K562 (cell line): Measurements from ENCODE around the gene TRIM24. TPM values are rescaled to one million over a fixed set of nuclear protein-coding genes. Genes with fewer than 3 reads are reported as not detected.

Experiments used
- ATAC-seq: fragments of 200-7000 bp; cut with Tn5 transposase; 3 replicates; pipeline ENCODE4 v1.9.1; 2020; ENCODE audit warnings: moderate library complexity
- BruUV-seq: library from RNA; stranded (reverse); fragments of 400-500 nt; replicated peaks from 2 replicates; lab custom pipeline; 2021; lab: Mats Ljungman, UMichigan
- CTCF ChIA-PET: fragments of 300-600 bp; formaldehyde crosslinking; extraction: SDS; loops from one replicate; lab custom pipeline; 2021; ENCODE audit warnings: low intra/inter-chr PET ratio; lab: Yijun Ruan, JAX
- POLR2A ChIA-PET: fragments of 300-600, 350-650 bp; sonication (Branson Sonifier 250); formaldehyde crosslinking; extraction: SDS; loops from one replicate; lab custom pipeline; 2021; ENCODE audit warnings: antibody characterized with exemption, inconsistent platforms; lab: Yijun Ruan, JAX
- DNase-seq, 4 experiments: peaks; one replicate each; pipeline versions ENCODE4 v3.0.0 to v3.0.0-alpha.2; 2011 to 2018; ENCODE audit warnings: low spot score in 3 of 4, mixed read lengths in 3 of 4; ENCODE audit errors: extremely low read depth in 1 of 4
- FAIRE-seq: peaks from 2 replicates; lab custom pipeline; 2011; peaks lifted over from hg19 to GRCh38; lab: Jason Lieb, UNC
- H2AFZ ChIP-seq: 2 replicates; pipeline ENCODE4 v1.6.0; 2011; ENCODE audit warnings: low read depth, low read length, control low read depth, inconsistent platforms
- H3K27ac ChIP-seq: fragments of 200-600 bp; 3 replicates; pipeline ENCODE4 v1.8.0; 2011; ENCODE audit warnings: low read depth, mild to moderate bottlenecking, control low read depth, inconsistent platforms, low read length, moderate library complexity, mixed read lengths; ENCODE audit errors: extremely low read depth
- H3K27me3 ChIP-seq, 2 experiments: fragments of 300-600 bp in 1 of 2; 2 replicates in 1 of 2; 3 replicates in 1 of 2; pipeline versions ENCODE4 v1.6.0 to v1.8.0; 2011; ENCODE audit warnings: inconsistent platforms in 2 of 2, low read length in 2 of 2, mild to moderate bottlenecking in 1 of 2, mixed read lengths in 1 of 2, moderate library complexity in 1 of 2; ENCODE audit not compliant: control insufficient read depth in 2 of 2, insufficient read depth in 2 of 2
- H3K36me3 ChIP-seq: fragments of 300-600 bp; 3 replicates; pipeline ENCODE4 v1.8.0; 2011; ENCODE audit warnings: mild to moderate bottlenecking, low read length, inconsistent platforms; ENCODE audit not compliant: control insufficient read depth, insufficient read depth
- H3K4me1 ChIP-seq, 2 experiments: fragments of 200-600 bp in 1 of 2; replicated peaks in 1 of 2; 2 replicates in 1 of 2; 3 replicates in 1 of 2; pipeline versions ENCODE4 v1.5.1 to v1.8.0; 2011; ENCODE audit warnings: inconsistent platforms in 2 of 2, low read length in 2 of 2, mild to moderate bottlenecking in 1 of 2, mixed read lengths in 1 of 2, moderate library complexity in 1 of 2; ENCODE audit not compliant: control insufficient read depth in 2 of 2, insufficient read depth in 2 of 2
- H3K4me2 ChIP-seq: 2 replicates; pipeline ENCODE4 v1.6.1; 2011; ENCODE audit warnings: low read length, control low read depth, inconsistent platforms, mixed read lengths; ENCODE audit not compliant: insufficient read depth
- H3K4me3 ChIP-seq: fragments of 200-600 bp; sonication (generic), shearing (Covaris generic); 2 replicates; pipeline ENCODE4 v1.5.1; 2016; ENCODE audit warnings: control low read depth, inconsistent platforms
- H3K79me2 ChIP-seq: fragments of 200-600 bp; 3 replicates; pipeline ENCODE4 v1.8.0; 2011; ENCODE audit warnings: low read length, inconsistent platforms; ENCODE audit not compliant: control insufficient read depth, insufficient read depth
- H3K9ac ChIP-seq, 2 experiments: 2 replicates each; pipeline versions ENCODE4 v1.6.0 to v1.6.1; 2011; ENCODE audit warnings: low read depth in 2 of 2, low read length in 2 of 2, control low read depth in 1 of 2, inconsistent platforms in 1 of 2, mild to moderate bottlenecking in 1 of 2, mixed read lengths in 1 of 2; ENCODE audit not compliant: insufficient read depth in 1 of 2
- H3K9me1 ChIP-seq: one replicate; pipeline ENCODE4 v1.6.0; 2011; ENCODE audit warnings: inconsistent platforms, mild to moderate bottlenecking, low read length, moderate library complexity; ENCODE audit not compliant: control insufficient read depth, insufficient read depth
- H3K9me3 ChIP-seq: replicated peaks from 2 replicates; pipeline ENCODE4 v1.5.1; 2011; ENCODE audit warnings: low read depth, low read length, inconsistent platforms; ENCODE audit not compliant: control insufficient read depth, insufficient read depth
- H4K20me1 ChIP-seq: replicated peaks from 2 replicates; pipeline ENCODE4 v1.6.1; 2011; ENCODE audit warnings: low read length, inconsistent platforms, mixed read lengths; ENCODE audit not compliant: control insufficient read depth, insufficient read depth
- CBFA2T3 ChIP-seq: fragments of 450-650 bp; IDR thresholded peaks from 2 replicates; pipeline ENCODE4 v1.6.1; 2017
- CBX3 ChIP-seq, 2 experiments: IDR thresholded peaks; 1 replicate in 1 of 2; 2 replicates in 1 of 2; pipeline ENCODE4 v1.6.1; 2012; ENCODE audit warnings: inconsistent platforms in 2 of 2, low read length in 2 of 2, borderline replicate concordance in 1 of 2, control low read depth in 1 of 2
- GATAD2A ChIP-seq: fragments of 450-650 bp; IDR thresholded peaks from 2 replicates; pipeline ENCODE4 v1.6.1; 2017
- IFI16 ChIP-seq: fragments of 250-450 bp; sonication (Bioruptor Pico); IDR thresholded peaks from 2 replicates; pipeline ENCODE4 v2.1.2; 2022; ENCODE audit warnings: mild to moderate bottlenecking, inconsistent platforms
- KDM1A ChIP-seq, 2 experiments: fragments of 450-650 bp; IDR thresholded peaks; 2 replicates each; pipeline ENCODE4 v1.6.1; 2016; ENCODE audit warnings: mild to moderate bottlenecking in 2 of 2
- KDM2B ChIP-seq: fragments of 250-450 bp; sonication (Bioruptor Pico); IDR thresholded peaks from 2 replicates; pipeline ENCODE4 v1.8.0; 2021; ENCODE audit warnings: mild to moderate bottlenecking, moderate library complexity
- MAFG ChIP-seq: fragments of 450-650 bp; conservative IDR thresholded peaks from 2 replicates; pipeline ENCODE4 v1.6.1; 2016; ENCODE audit warnings: missing genetic modification characterization, missing compliant biosample characterization
- MAZ ChIP-seq, 2 experiments: fragments of 450-650 bp in 1 of 2; sonication (generic) in 1 of 2; formaldehyde crosslinking; IDR thresholded peaks in 1 of 2; conservative IDR thresholded peaks in 1 of 2; 2 replicates each; pipeline versions ENCODE4 v1.4.0 to v1.5.0; 2020; ENCODE audit warnings: mild to moderate bottlenecking in 1 of 2, missing genetic modification reagents in 1 of 2
- MEF2D ChIP-seq: conservative IDR thresholded peaks from 2 replicates; pipeline ENCODE4 v1.6.1; 2016; ENCODE audit warnings: low read depth, missing genetic modification characterization, missing compliant biosample characterization
- NFYB ChIP-seq: IDR thresholded peaks from 2 replicates; pipeline ENCODE4 v1.6.1; 2011; ENCODE audit warnings: mild to moderate bottlenecking, moderate library complexity; ENCODE audit not compliant: insufficient read length; ENCODE audit errors: extremely low read depth
- NR2C1 ChIP-seq, 2 experiments: fragments of 450-650 bp; IDR thresholded peaks; 2 replicates each; pipeline ENCODE4 v1.6.1; 2017; ENCODE audit warnings: mild to moderate bottlenecking in 2 of 2, antibody characterized with exemption in 1 of 2, inconsistent platforms in 1 of 2, missing compliant biosample characterization in 1 of 2, missing genetic modification characterization in 1 of 2
- NR2F6 ChIP-seq: fragments of 450-650 bp; formaldehyde crosslinking; IDR thresholded peaks from 2 replicates; pipeline ENCODE4 v1.4.0; 2020; ENCODE audit warnings: mild to moderate bottlenecking
- RAD51 ChIP-seq: fragments of 450-650 bp; IDR thresholded peaks from 2 replicates; pipeline ENCODE4 v1.7.1; 2016; ENCODE audit warnings: low read depth, mild to moderate bottlenecking, borderline replicate concordance
- SLC30A9 ChIP-seq: fragments of 250-450 bp; sonication (Bioruptor Pico); IDR thresholded peaks from 2 replicates; pipeline ENCODE4 v1.8.0; 2022; ENCODE audit warnings: mild to moderate bottlenecking, moderate library complexity
- SMAD2 ChIP-seq: fragments of 150-350 bp; IDR thresholded peaks from 2 replicates; pipeline ENCODE4 v1.6.1; 2014; ENCODE audit warnings: low read depth, mild to moderate bottlenecking, low read length
- XRCC3 ChIP-seq: fragments of 450-650 bp; IDR thresholded peaks from 2 replicates; pipeline ENCODE4 v1.6.1; 2017; ENCODE audit warnings: mild to moderate bottlenecking, moderate library complexity
- ZBED1 ChIP-seq: IDR thresholded peaks from 2 replicates; pipeline ENCODE4 v1.6.1; 2014
- ZNF134 ChIP-seq: fragments of 250-450 bp; sonication (Bioruptor Pico); conservative IDR thresholded peaks from 2 replicates; pipeline ENCODE4 v1.4.0; 2020
- ZNF764 ChIP-seq: fragments of 250-450 bp; sonication (Bioruptor Pico); IDR thresholded peaks from 2 replicates; pipeline ENCODE4 v1.4.0; 2020; ENCODE audit warnings: low read depth, mild to moderate bottlenecking, moderate library complexity
- WGBS: fragments of 100-300 bp; shearing (Covaris generic); methylation state at CpG from one replicate; pipeline ENCODE4 v1.1.6; 2016; ENCODE audit warnings: low coverage, mixed read lengths; ENCODE audit not compliant: insufficient coverage; ENCODE audit errors: missing lambda C conversion rate; 5-methylcytosine and 5-hydroxymethylcytosine counted together
- in situ Hi-C: fragments of 300-500 bp; cut with MboI; formaldehyde crosslinking; loops from 4 replicates; pipeline ENCODE4 v1.15.0; 2018; ENCODE audit warnings: inconsistent platforms, mixed read lengths
- intact Hi-C: fragments of 100-400 bp; cut with micrococcal nuclease; formaldehyde crosslinking; loops from 2 replicates; pipeline ENCODE4 v1.14.2; 2022
- polyA plus RNA-seq, 8 experiments: library from polyadenylated mRNA; depleted of rRNA in 4 of 8; stranded (reverse) in 5 of 8; unstranded in 3 of 8; fragments of >200 nt; fragmentation: Nextera tagmentation in 2 of 8; fragmentation: Illumina TruSeq in 1 of 8; extraction: Ambion mirVana in 2 of 8; extraction: Trizol in 1 of 8; gene quantifications; 2 replicates each; pipeline versions ENCODE4 v1.2.1 to v1.2.3, GENCODE V29; 2011 to 2014; ENCODE audit warnings: inconsistent platforms in 1 of 8, missing spikeins in 1 of 8
- total RNA-seq, 7 experiments: library from RNA; depleted of rRNA in 6 of 7; stranded (reverse); fragments of >200 nt in 6 of 7; fragmentation: Illumina TruSeq in 2 of 7; extraction: Trizol in 2 of 7; gene quantifications; 2 replicates each; pipeline versions ENCODE4 v1.2.1 to v1.2.3, GENCODE V29; 2011 to 2021; ENCODE audit warnings: low replicate concordance in 1 of 7
- TF ChIP-seq, protein P1 (sequence below): sonication (generic); formaldehyde crosslinking; IDR thresholded peaks from 2 replicates; pipeline ENCODE4 v1.9.0; 2022; ENCODE audit warnings: mild to moderate bottlenecking, missing genetic modification reagents
- TF ChIP-seq, protein P2 (sequence below), 2 experiments: IDR thresholded peaks; 2 replicates each; pipeline ENCODE4 v1.6.1; 2012; ENCODE audit warnings: improper control_type of control experiment in 2 of 2, low read depth in 2 of 2, low read length in 2 of 2, borderline replicate concordance in 1 of 2
- TF ChIP-seq, protein P3 (sequence below): sonication (generic); formaldehyde crosslinking; IDR thresholded peaks from 2 replicates; pipeline ENCODE4 v1.8.0; 2022; ENCODE audit warnings: missing genetic modification reagents, mild to moderate bottlenecking, moderate library complexity, borderline replicate concordance

The TRIM24 gene
- total and polyA plus RNA-seq, 9 of the 15 experiments (the other 6 are each of a cell fraction or from before 2014, with no cell fraction given) = 13.4 to 74.0 (median 41.7) TPM

DNA sequence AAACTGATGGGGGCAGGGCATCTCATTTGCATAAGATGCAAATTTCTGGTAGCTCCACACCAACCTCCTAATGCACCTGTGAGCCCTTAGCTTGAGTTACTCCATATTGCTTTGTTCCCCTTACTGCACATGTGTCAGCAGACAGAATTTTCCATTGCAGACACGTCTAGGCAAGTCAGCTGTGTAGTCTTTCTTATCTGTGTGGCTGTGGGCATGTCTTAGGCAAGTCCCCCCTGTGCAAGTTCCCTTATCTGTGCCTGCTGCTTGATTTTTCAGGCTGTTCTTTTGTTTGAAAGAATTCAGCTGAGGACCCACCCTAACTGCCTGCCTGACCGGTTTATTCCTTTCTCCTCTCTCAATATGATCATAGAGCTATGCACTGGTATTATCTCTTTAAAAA, 28.5 kb upstream of the TRIM24 start:
- Histone ChIP-seq H3K79me2 (no peaks in the 10 kb centered on the region), H3K4me2 (no peak overlapping the region), H3K9ac (no peak overlapping the region), H3K4me3 (no peak overlapping the region), H3K27me3 (no peaks in the 10 kb centered on the region), H3K4me1 (no peaks in the 10 kb centered on the region), H3K9me1 (no peaks in the 10 kb centered on the region), H4K20me1 (no peaks in the 10 kb centered on the region), H2AFZ (no peak overlapping the region), H3K27ac (no peak overlapping the region), H3K9me3 (peaks cover 47% of the 10 kb centered on the region), H3K36me3 (no peaks in the 10 kb centered on the region)
- 6% methylated on average over 2 of the region's 2 CpGs for WGBS
- ATAC-seq (peak; percentile 45; the same call in 2 of the 3 replicates), FAIRE-seq (no peak), DNase-seq (peak in 1 of 4 experiments; percentile 35)
- ChIA-PET POLR2A (interaction anchor here (0.6 kb wide), 1 partner anchor 270 kb away, joined by 3 read pairs; the partner anchor contains the start of gene SVOPL), CTCF (no interaction called here)
- in situ Hi-C loops = no loop called here
- no TSS peak for BruUV-seq
- intact Hi-C loops = no loop called here
- TF ChIP-seq IFI16 (CRISPR knock-in tag) = peak; percentile 73; the same call in 1 of the 2 replicates
- TF ChIP-seq GATAD2A = no peak
- TF ChIP-seq MAZ (CRISPR knock-in tag; conservative IDR thresholded peaks at IDR 0.05 in 1 of 2, IDR thresholded peaks at IDR 0.05 in 1 of 2) = peak in 1 of 2 experiments; percentile 62; a peak in 1 of 4 replicates
- TF ChIP-seq CBX3 (IDR thresholded peaks at IDR 0.05; ENCODE audit: borderline replicate concordance in 1 of 2, low read length in 2 of 2) = peak; percentile 45 to 98
- no peak for TF ChIP-seq SLC30A9 (CRISPR knock-in tag)
- no peak for TF ChIP-seq KDM1A (IDR thresholded peaks at IDR 0.05)
- TF ChIP-seq NR2F6 (CRISPR knock-in tag) = no peak
- no peak for TF ChIP-seq NFYB
- TF ChIP-seq, protein P1, sequence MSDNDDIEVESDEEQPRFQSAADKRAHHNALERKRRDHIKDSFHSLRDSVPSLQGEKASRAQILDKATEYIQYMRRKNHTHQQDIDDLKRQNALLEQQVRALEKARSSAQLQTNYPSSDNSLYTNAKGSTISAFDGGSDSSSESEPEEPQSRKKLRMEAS (CRISPR knock-in tag) = no peak
- TF ChIP-seq KDM2B = no peak
- TF ChIP-seq MEF2D (tag) = 0 out of 2 replicates have a peak, but pooled peaks have one; percentile 47
- no peak for TF ChIP-seq MAFG (tag)
- TF ChIP-seq, protein P2, sequence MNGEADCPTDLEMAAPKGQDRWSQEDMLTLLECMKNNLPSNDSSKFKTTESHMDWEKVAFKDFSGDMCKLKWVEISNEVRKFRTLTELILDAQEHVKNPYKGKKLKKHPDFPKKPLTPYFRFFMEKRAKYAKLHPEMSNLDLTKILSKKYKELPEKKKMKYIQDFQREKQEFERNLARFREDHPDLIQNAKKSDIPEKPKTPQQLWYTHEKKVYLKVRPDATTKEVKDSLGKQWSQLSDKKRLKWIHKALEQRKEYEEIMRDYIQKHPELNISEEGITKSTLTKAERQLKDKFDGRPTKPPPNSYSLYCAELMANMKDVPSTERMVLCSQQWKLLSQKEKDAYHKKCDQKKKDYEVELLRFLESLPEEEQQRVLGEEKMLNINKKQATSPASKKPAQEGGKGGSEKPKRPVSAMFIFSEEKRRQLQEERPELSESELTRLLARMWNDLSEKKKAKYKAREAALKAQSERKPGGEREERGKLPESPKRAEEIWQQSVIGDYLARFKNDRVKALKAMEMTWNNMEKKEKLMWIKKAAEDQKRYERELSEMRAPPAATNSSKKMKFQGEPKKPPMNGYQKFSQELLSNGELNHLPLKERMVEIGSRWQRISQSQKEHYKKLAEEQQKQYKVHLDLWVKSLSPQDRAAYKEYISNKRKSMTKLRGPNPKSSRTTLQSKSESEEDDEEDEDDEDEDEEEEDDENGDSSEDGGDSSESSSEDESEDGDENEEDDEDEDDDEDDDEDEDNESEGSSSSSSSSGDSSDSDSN (IDR thresholded peaks at IDR 0.05; ENCODE audit: borderline replicate concordance in 1 of 2, low read depth in 2 of 2, low read length in 2 of 2) = no peak
- no peak for TF ChIP-seq RAD51
- no peak for TF ChIP-seq ZBED1
- no peak for TF ChIP-seq ZNF764 (CRISPR knock-in tag)
- TF ChIP-seq XRCC3 = 0 out of 2 replicates have a peak, but pooled peaks have one; percentile 55
- 0 out of 2 replicates have a peak, but pooled peaks have one; percentile 11 for TF ChIP-seq ZNF134 (CRISPR knock-in tag)
- no peak for TF ChIP-seq NR2C1 (IDR thresholded peaks at IDR 0.05)
- TF ChIP-seq NR2C1 (tag; IDR thresholded peaks at IDR 0.05) = peak; percentile 41; the same call in 1 of the 2 replicates
- TF ChIP-seq, protein P3, sequence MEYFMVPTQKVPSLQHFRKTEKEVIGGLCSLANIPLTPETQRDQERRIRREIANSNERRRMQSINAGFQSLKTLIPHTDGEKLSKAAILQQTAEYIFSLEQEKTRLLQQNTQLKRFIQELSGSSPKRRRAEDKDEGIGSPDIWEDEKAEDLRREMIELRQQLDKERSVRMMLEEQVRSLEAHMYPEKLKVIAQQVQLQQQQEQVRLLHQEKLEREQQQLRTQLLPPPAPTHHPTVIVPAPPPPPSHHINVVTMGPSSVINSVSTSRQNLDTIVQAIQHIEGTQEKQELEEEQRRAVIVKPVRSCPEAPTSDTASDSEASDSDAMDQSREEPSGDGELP (CRISPR knock-in tag) = peak; percentile 60
- peak; percentile 81 for TF ChIP-seq CBFA2T3
- no peak for TF ChIP-seq SMAD2
